WTC11 (cell line): ENCODE measurements around the gene PHACTR3. TPM values are rescaled to one million over a fixed set of nuclear protein-coding genes. Genes with fewer than 3 reads are reported as not detected.
"Not testable (repeated sequence)": the region's sequence is repeated elsewhere in the genome, so short reads cannot be mapped to it uniquely, and the experiment has no call there.

Source experiments
- ATAC-seq: fragments of 200-7000 bp; cut with Tn5 transposase; 2 replicates; pipeline ENCODE4 v1.10.0; 2021; ENCODE audit warnings: mild to moderate bottlenecking, moderate library complexity
- CTCF ChIA-PET: fragments of 300-600 bp; sonication (Branson Sonifier 250); formaldehyde crosslinking; loops from one replicate; lab custom pipeline; 2021; ENCODE audit warnings: antibody characterized with exemption; lab: Charles Lee
- POLR2A ChIA-PET: fragments of 350-600 bp; sonication (Branson Sonifier 250); formaldehyde crosslinking; loops from one replicate; lab custom pipeline; 2021; ENCODE audit warnings: antibody characterized with exemption; lab: Charles Lee
- DNase-seq: peaks from one replicate; pipeline ENCODE4 v3.0.0; 2021; ENCODE audit warnings: low spot score
- H3K27ac Mint-ChIP-seq: 2 replicates; pipeline ENCODE4 v1.8.0; 2021; ENCODE audit warnings: mixed read lengths
- H3K27me3 Mint-ChIP-seq: 2 replicates; pipeline ENCODE4 v1.8.0; 2021; ENCODE audit warnings: low read depth, mild to moderate bottlenecking, moderate library complexity, mixed read lengths
- H3K36me3 Mint-ChIP-seq: 2 replicates; pipeline ENCODE4 v1.8.0; 2021; ENCODE audit warnings: mixed read lengths
- H3K4me1 Mint-ChIP-seq: 2 replicates; pipeline ENCODE4 v1.8.0; 2022; ENCODE audit warnings: mixed read lengths
- H3K4me3 Mint-ChIP-seq: 2 replicates; pipeline ENCODE4 v1.8.0; 2021; ENCODE audit warnings: mild to moderate bottlenecking, moderate library complexity, mixed read lengths
- H3K9me3 Mint-ChIP-seq: 2 replicates; pipeline ENCODE4 v1.8.0; 2021; ENCODE audit warnings: mixed read lengths
- AR ChIP-seq: fragments of 250-450 bp; sonication (Bioruptor Pico); IDR thresholded peaks from 2 replicates; pipeline ENCODE4 v1.9.0; 2021; ENCODE audit warnings: mild to moderate bottlenecking
- E2F1 ChIP-seq: sonication (generic); formaldehyde crosslinking; IDR thresholded peaks from 2 replicates; pipeline ENCODE4 v1.8.0; 2022; ENCODE audit warnings: mild to moderate bottlenecking, missing genetic modification reagents
- HMGXB4 ChIP-seq: sonication (generic); formaldehyde crosslinking; IDR thresholded peaks from 2 replicates; pipeline ENCODE4 v1.8.1; 2023; ENCODE audit warnings: mild to moderate bottlenecking, moderate library complexity, missing genetic modification reagents
- MLX ChIP-seq: sonication (generic); formaldehyde crosslinking; IDR thresholded peaks from 2 replicates; pipeline ENCODE4 v1.8.1; 2023; ENCODE audit warnings: mild to moderate bottlenecking, missing genetic modification reagents, moderate library complexity
- MXD4 ChIP-seq: fragments of 250-450 bp; sonication (Bioruptor Pico); IDR thresholded peaks from 2 replicates; pipeline ENCODE4 v1.8.0; 2021; ENCODE audit warnings: mild to moderate bottlenecking, moderate library complexity, borderline replicate concordance
- NFATC4 ChIP-seq: fragments of 250-450 bp; sonication (Bioruptor Pico); IDR thresholded peaks from 2 replicates; pipeline ENCODE4 v1.9.0; 2021; ENCODE audit warnings: mild to moderate bottlenecking
- NR2C2 ChIP-seq: sonication (generic); formaldehyde crosslinking; IDR thresholded peaks from 2 replicates; pipeline ENCODE4 v1.8.0; 2022; ENCODE audit warnings: mild to moderate bottlenecking, missing genetic modification reagents
- NR3C1 ChIP-seq: sonication (generic); formaldehyde crosslinking; conservative IDR thresholded peaks from 2 replicates; pipeline ENCODE4 v1.8.1; 2023; ENCODE audit warnings: low read depth, mild to moderate bottlenecking, missing genetic modification reagents
- RELA ChIP-seq: sonication (generic); formaldehyde crosslinking; IDR thresholded peaks from 2 replicates; pipeline ENCODE4 v1.8.1; 2022; ENCODE audit warnings: missing genetic modification reagents, mild to moderate bottlenecking, borderline replicate concordance
- RORB ChIP-seq: fragments of 250-450 bp; sonication (Bioruptor Pico); IDR thresholded peaks from 2 replicates; pipeline ENCODE4 v1.9.0; 2021; ENCODE audit warnings: mild to moderate bottlenecking
- SMAD3 ChIP-seq: sonication (generic); formaldehyde crosslinking; IDR thresholded peaks from 2 replicates; pipeline ENCODE4 v1.8.0; 2022; ENCODE audit warnings: missing genetic modification reagents, mild to moderate bottlenecking, borderline replicate concordance
- STAT6 ChIP-seq: sonication (generic); formaldehyde crosslinking; conservative IDR thresholded peaks from 2 replicates; pipeline ENCODE4 v1.8.1; 2023; ENCODE audit warnings: mild to moderate bottlenecking, low read depth, missing genetic modification reagents, moderate library complexity
- USF1 ChIP-seq: sonication (generic); formaldehyde crosslinking; IDR thresholded peaks from 2 replicates; pipeline ENCODE4 v1.8.0; 2022; ENCODE audit warnings: mild to moderate bottlenecking, missing genetic modification reagents
- ZBTB43 ChIP-seq: sonication (generic); formaldehyde crosslinking; IDR thresholded peaks from 2 replicates; pipeline ENCODE4 v1.8.1; 2023; ENCODE audit warnings: mild to moderate bottlenecking, missing genetic modification reagents
- ZNF232 ChIP-seq: sonication (generic); formaldehyde crosslinking; IDR thresholded peaks from 2 replicates; pipeline ENCODE4 v1.8.0; 2022; ENCODE audit warnings: mild to moderate bottlenecking, missing genetic modification reagents
- ZNF317 ChIP-seq: sonication (generic); formaldehyde crosslinking; IDR thresholded peaks from 2 replicates; pipeline ENCODE4 v1.8.1; 2023; ENCODE audit warnings: low read depth, mild to moderate bottlenecking, moderate library complexity, missing genetic modification reagents, borderline replicate concordance
- ZNF416 ChIP-seq: fragments of 250-450 bp; sonication (Bioruptor Pico); IDR thresholded peaks from 2 replicates; pipeline ENCODE4 v1.9.0; 2021; ENCODE audit warnings: mild to moderate bottlenecking, inconsistent platforms
- total RNA-seq: library from RNA; stranded (reverse); gene quantifications from 3 replicates; pipeline ENCODE4 v1.2.3, GENCODE V29; 2021

The PHACTR3 gene
- total RNA-seq, 1 experiment from 2014 or later, result 0.28 TPM

GRCh38 chr20:59888050-59888449, 283.7 kb downstream of the PHACTR3 start:
- DNase-seq, result no peak
- TF ChIP-seq SMAD3 (CRISPR knock-in tag) (no peak), ZNF317 (no peak)
- TF ChIP-seq, all 79 proteins: peak for 0
- POLR2A ChIA-PET, result no interaction called here
- CTCF ChIA-PET, result no interaction called here
- Mint-ChIP-seq H3K36me3 (no peaks in the 10 kb centered on the region), H3K4me1 (no peaks in the 10 kb centered on the region), H3K4me3 (no peak overlapping the region), H3K27me3 (peaks cover 47% of the 10 kb centered on the region), H3K9me3 (no peaks in the 10 kb centered on the region), H3K27ac (no peak overlapping the region)
- ATAC-seq, result no peak

GRCh38 chr20:59890035-59890434, 285.7 kb downstream of the PHACTR3 start:
- ATAC-seq, CTCF ChIA-PET, H3K4me3 Mint-ChIP-seq, H3K4me1 Mint-ChIP-seq, H3K27ac Mint-ChIP-seq, H3K36me3 Mint-ChIP-seq, H3K9me3 Mint-ChIP-seq, POLR2A ChIA-PET, DNase-seq: not testable (repeated sequence)
- peaks cover 54% of the 10 kb centered on the region for H3K27me3 Mint-ChIP-seq

- Mint-ChIP-seq H3K9me3 (no peaks in the 10 kb centered on the region), H3K4me1 (no peaks in the 10 kb centered on the region), H3K27ac (no peak overlapping the region), H3K27me3 (peaks cover 54% of the 10 kb centered on the region), H3K36me3 (no peaks in the 10 kb centered on the region), H3K4me3 (no peak overlapping the region)
- CTCF ChIA-PET, result interaction anchor here (0.9 kb wide), 1 partner anchor 42 kb away, joined by 3 read pairs; no protein-coding TSS in a partner anchor
- DNase-seq, result no peak
- ATAC-seq, result no peak
- POLR2A ChIA-PET, result no interaction called here
- TF ChIP-seq MXD4 (no peak), E2F1 (CRISPR knock-in tag) (no peak), RORB (CRISPR knock-in tag) (no peak), AR (CRISPR knock-in tag) (no peak), USF1 (CRISPR knock-in tag) (no peak), ZBTB43 (CRISPR knock-in tag) (no peak), RELA (CRISPR knock-in tag) (no peak), NFATC4 (CRISPR knock-in tag) (no peak), NR2C2 (CRISPR knock-in tag) (no peak), STAT6 (CRISPR knock-in tag) (no peak), ZNF232 (CRISPR knock-in tag) (no peak), ZNF416 (no peak), NR3C1 (no peak), HMGXB4 (CRISPR knock-in tag) (no peak), MLX (CRISPR knock-in tag) (no peak)
These were observed 287.2 kb downstream of the PHACTR3 start for GRCh38 chr20:59891581-59891980.
